WTC11 (cell line): Measurements from ENCODE around the gene AIG1.

Experiments
- CREB1 ChIP-seq: sonication (generic); formaldehyde crosslinking; IDR thresholded peaks from 2 replicates; pipeline ENCODE4 v1.8.0; 2023; ENCODE audit warnings: mild to moderate bottlenecking, missing genetic modification reagents
- FOXJ3 ChIP-seq: sonication (generic); formaldehyde crosslinking; IDR thresholded peaks from 2 replicates; pipeline ENCODE4 v1.9.0; 2021; ENCODE audit warnings: missing genetic modification reagents, mild to moderate bottlenecking, borderline replicate concordance
- JUN ChIP-seq: sonication (generic); formaldehyde crosslinking; IDR thresholded peaks from 2 replicates; pipeline ENCODE4 v1.8.0; 2023; ENCODE audit warnings: mild to moderate bottlenecking, missing genetic modification reagents
- NR1H2 ChIP-seq: sonication (generic); formaldehyde crosslinking; IDR thresholded peaks from 2 replicates; pipeline ENCODE4 v1.9.0; 2021; ENCODE audit warnings: mild to moderate bottlenecking, moderate library complexity, missing genetic modification reagents
- SMAD4 ChIP-seq: sonication (generic); formaldehyde crosslinking; IDR thresholded peaks from 2 replicates; pipeline ENCODE4 v1.8.0; 2022; ENCODE audit warnings: mild to moderate bottlenecking, missing genetic modification reagents
- ZNF416 ChIP-seq: fragments of 250-450 bp; sonication (Bioruptor Pico); IDR thresholded peaks from 2 replicates; pipeline ENCODE4 v1.9.0; 2021; ENCODE audit warnings: mild to moderate bottlenecking, inconsistent platforms
- TF ChIP-seq, protein P1 (sequence below): sonication (generic); formaldehyde crosslinking; conservative IDR thresholded peaks from 2 replicates; pipeline ENCODE4 v1.8.1; 2022; ENCODE audit warnings: mild to moderate bottlenecking, missing genetic modification reagents
- TF ChIP-seq, protein P2 (sequence below): fragments of 200-600 bp; IDR thresholded peaks from 2 replicates; pipeline ENCODE4 v1.8.0; 2022; ENCODE audit warnings: antibody characterized with exemption
- TF ChIP-seq, protein P3 (sequence below): fragments of 250-450 bp; sonication (Bioruptor Pico); IDR thresholded peaks from 2 replicates; pipeline ENCODE4 v1.8.0; 2021; ENCODE audit warnings: mild to moderate bottlenecking
- TF ChIP-seq, protein P4 (sequence below): sonication (generic); formaldehyde crosslinking; IDR thresholded peaks from 2 replicates; pipeline ENCODE4 v1.8.0; 2023; ENCODE audit warnings: missing genetic modification reagents, mild to moderate bottlenecking, borderline replicate concordance

DNA sequence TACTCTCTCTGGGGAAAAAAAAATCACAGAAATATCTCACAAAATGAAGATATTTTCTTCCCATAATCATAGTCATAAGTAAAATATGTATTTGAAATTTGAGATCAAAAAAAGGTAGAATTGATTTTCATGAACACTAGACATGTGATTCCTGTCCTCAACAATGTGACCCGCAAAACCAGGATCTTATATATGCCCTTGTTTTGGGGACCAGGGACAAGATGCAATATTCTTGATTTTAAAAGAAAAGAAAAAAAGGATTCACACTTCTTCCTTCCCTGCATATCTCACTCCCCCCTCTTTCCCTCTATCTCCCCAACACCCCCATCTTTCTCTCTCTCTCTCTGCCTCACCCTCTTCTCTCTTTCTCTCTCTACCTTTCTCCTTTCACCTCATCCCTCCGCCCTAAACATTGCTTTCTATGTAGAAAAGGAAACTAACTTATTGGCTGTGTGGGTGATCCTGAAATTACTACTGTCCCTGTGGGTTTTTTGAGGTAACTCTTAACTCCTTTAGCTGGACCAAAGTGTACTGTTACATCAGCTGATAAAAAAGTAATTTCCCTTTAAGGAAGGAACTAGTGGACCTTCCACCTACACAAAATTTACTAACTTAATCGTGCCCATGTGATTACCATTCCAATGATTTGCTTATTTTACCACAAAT lies 85.6 kb downstream of the AIG1 start:
- no peak for TF ChIP-seq JUN (CRISPR knock-in tag)
- TF ChIP-seq, protein P1, sequence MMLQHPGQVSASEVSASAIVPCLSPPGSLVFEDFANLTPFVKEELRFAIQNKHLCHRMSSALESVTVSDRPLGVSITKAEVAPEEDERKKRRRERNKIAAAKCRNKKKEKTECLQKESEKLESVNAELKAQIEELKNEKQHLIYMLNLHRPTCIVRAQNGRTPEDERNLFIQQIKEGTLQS (CRISPR knock-in tag) = no peak
- TF ChIP-seq, protein P2, sequence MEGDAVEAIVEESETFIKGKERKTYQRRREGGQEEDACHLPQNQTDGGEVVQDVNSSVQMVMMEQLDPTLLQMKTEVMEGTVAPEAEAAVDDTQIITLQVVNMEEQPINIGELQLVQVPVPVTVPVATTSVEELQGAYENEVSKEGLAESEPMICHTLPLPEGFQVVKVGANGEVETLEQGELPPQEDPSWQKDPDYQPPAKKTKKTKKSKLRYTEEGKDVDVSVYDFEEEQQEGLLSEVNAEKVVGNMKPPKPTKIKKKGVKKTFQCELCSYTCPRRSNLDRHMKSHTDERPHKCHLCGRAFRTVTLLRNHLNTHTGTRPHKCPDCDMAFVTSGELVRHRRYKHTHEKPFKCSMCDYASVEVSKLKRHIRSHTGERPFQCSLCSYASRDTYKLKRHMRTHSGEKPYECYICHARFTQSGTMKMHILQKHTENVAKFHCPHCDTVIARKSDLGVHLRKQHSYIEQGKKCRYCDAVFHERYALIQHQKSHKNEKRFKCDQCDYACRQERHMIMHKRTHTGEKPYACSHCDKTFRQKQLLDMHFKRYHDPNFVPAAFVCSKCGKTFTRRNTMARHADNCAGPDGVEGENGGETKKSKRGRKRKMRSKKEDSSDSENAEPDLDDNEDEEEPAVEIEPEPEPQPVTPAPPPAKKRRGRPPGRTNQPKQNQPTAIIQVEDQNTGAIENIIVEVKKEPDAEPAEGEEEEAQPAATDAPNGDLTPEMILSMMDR = no peak
- TF ChIP-seq, protein P3, sequence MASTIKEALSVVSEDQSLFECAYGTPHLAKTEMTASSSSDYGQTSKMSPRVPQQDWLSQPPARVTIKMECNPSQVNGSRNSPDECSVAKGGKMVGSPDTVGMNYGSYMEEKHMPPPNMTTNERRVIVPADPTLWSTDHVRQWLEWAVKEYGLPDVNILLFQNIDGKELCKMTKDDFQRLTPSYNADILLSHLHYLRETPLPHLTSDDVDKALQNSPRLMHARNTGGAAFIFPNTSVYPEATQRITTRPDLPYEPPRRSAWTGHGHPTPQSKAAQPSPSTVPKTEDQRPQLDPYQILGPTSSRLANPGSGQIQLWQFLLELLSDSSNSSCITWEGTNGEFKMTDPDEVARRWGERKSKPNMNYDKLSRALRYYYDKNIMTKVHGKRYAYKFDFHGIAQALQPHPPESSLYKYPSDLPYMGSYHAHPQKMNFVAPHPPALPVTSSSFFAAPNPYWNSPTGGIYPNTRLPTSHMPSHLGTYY = no peak
- TF ChIP-seq SMAD4 = no peak
- TF ChIP-seq, protein P4, sequence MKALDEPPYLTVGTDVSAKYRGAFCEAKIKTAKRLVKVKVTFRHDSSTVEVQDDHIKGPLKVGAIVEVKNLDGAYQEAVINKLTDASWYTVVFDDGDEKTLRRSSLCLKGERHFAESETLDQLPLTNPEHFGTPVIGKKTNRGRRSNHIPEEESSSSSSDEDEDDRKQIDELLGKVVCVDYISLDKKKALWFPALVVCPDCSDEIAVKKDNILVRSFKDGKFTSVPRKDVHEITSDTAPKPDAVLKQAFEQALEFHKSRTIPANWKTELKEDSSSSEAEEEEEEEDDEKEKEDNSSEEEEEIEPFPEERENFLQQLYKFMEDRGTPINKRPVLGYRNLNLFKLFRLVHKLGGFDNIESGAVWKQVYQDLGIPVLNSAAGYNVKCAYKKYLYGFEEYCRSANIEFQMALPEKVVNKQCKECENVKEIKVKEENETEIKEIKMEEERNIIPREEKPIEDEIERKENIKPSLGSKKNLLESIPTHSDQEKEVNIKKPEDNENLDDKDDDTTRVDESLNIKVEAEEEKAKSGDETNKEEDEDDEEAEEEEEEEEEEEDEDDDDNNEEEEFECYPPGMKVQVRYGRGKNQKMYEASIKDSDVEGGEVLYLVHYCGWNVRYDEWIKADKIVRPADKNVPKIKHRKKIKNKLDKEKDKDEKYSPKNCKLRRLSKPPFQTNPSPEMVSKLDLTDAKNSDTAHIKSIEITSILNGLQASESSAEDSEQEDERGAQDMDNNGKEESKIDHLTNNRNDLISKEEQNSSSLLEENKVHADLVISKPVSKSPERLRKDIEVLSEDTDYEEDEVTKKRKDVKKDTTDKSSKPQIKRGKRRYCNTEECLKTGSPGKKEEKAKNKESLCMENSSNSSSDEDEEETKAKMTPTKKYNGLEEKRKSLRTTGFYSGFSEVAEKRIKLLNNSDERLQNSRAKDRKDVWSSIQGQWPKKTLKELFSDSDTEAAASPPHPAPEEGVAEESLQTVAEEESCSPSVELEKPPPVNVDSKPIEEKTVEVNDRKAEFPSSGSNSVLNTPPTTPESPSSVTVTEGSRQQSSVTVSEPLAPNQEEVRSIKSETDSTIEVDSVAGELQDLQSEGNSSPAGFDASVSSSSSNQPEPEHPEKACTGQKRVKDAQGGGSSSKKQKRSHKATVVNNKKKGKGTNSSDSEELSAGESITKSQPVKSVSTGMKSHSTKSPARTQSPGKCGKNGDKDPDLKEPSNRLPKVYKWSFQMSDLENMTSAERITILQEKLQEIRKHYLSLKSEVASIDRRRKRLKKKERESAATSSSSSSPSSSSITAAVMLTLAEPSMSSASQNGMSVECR = no peak
- no peak for TF ChIP-seq CREB1 (CRISPR knock-in tag)
- TF ChIP-seq ZNF416 = no peak
- TF ChIP-seq NR1H2 (CRISPR knock-in tag) = no peak
- TF ChIP-seq FOXJ3 = no peak
